Neutrophil (primary cell): ENCODE data around the gene ZNF615.
"Not testable (repeated sequence)": the region's sequence is repeated elsewhere in the genome, so short reads cannot be mapped to it uniquely, and the experiment has no call there.

Experiments
- H3K27ac ChIP-seq: fragments of 200-600 bp; sonication (generic); 2 replicates; pipeline ENCODE4 v1.5.1; 2016; ENCODE audit warnings: mild to moderate bottlenecking, moderate library complexity
- H3K27me3 ChIP-seq: fragments of 200-600 bp; sonication (generic); 2 replicates; pipeline ENCODE4 v1.6.0; 2016; ENCODE audit warnings: mild to moderate bottlenecking
- H3K36me3 ChIP-seq: fragments of 200-600 bp; sonication (generic); 2 replicates; pipeline ENCODE4 v1.5.1; 2017
- H3K4me1 ChIP-seq, 2 experiments: fragments of 200-600 bp in 1 of 2; sonication (generic) in 1 of 2; 1 replicate in 1 of 2; 2 replicates in 1 of 2; pipeline versions ENCODE4 v1.5.1 to v1.6.1; 2013 to 2016; ENCODE audit warnings: low read depth in 1 of 2, low read length in 1 of 2, mild to moderate bottlenecking in 1 of 2, moderate library complexity in 1 of 2; ENCODE audit not compliant: control insufficient read depth in 1 of 2, insufficient read depth in 1 of 2
- H3K4me3 ChIP-seq, 2 experiments: fragments of 200-600 bp in 1 of 2; sonication (generic) in 1 of 2; 1 replicate in 1 of 2; 2 replicates in 1 of 2; pipeline ENCODE4 v1.5.1; 2013 to 2016; ENCODE audit warnings: low read depth in 1 of 2, low read length in 1 of 2, mild to moderate bottlenecking in 1 of 2, moderate library complexity in 1 of 2
- H3K9me3 ChIP-seq: fragments of 200-600 bp; sonication (generic); 2 replicates; pipeline ENCODE4 v1.5.1; 2016
- CTCF ChIP-seq: fragments of 200-600 bp; sonication (generic); IDR thresholded peaks from 2 replicates; pipeline ENCODE4 v1.5.1; 2016; ENCODE audit warnings: antibody characterized with exemption

The ZNF615 gene

DNA sequence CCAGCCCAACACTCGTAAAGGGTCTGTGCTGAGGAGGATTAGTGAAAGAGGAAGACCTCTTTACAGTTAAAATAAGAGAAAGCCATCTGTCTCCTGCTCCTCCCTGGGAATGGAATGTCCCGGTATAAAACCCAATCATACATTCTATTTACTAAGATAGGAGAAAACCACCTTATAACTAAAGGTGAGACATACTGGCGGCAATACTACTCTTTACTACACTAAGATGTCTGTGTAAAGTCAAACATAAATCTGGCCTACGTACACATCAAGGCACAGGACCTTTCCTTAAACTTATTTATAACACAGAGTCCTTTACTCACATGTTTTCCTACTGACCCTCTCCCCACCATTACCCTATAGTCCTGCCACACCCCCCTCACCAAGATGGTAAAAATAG lies 24.6 kb downstream of the ZNF615 start:
- H3K36me3 ChIP-seq: no peaks in the 10 kb centered on the region
- peaks cover 38 to 40% of the 10 kb centered on the region in 2 experiments for H3K4me1 ChIP-seq
- H3K9me3 ChIP-seq: peaks cover 12% of the 10 kb centered on the region
- no peak overlapping the region for H3K27ac ChIP-seq
- no peak for TF ChIP-seq CTCF
- H3K4me3 ChIP-seq: no peak overlapping the region
- H3K27me3 ChIP-seq: no peaks in the 10 kb centered on the region

DNA sequence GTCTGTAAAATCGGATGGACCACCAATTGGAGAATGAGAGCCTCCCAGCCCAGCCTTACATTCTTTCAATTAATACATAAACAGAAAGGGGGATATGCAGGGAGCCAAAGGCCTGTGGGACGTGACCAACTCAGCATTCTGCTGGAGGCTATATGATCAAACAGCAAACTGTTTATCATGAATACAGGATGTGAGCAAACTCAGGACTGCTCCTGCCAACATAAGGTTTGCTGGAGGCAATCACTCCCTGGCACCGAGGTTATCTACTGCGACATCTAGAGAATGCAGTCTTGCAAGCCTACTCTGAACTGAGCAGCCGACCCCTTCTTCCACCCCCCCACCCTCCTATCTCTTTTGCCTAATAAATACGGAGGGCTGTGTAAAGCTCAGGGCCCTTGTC lies 27.1 kb downstream of the ZNF615 start:
- not testable (repeated sequence) for H3K9me3 ChIP-seq, H3K4me3 ChIP-seq, H3K27me3 ChIP-seq, H3K36me3 ChIP-seq
- peak overlapping the region; percentile 59 for H3K27ac ChIP-seq
- H3K4me1 ChIP-seq: peaks cover 30 to 32% of the 10 kb centered on the region in 2 experiments

- peaks cover 8% of the 10 kb centered on the region for H3K9me3 ChIP-seq
- no peaks in the 10 kb centered on the region for H3K27me3 ChIP-seq
- peaks cover 23 to 25% of the 10 kb centered on the region in 2 experiments for H3K4me1 ChIP-seq
- no peaks in the 10 kb centered on the region for H3K36me3 ChIP-seq
- H3K27ac ChIP-seq: peak overlapping the region; percentile 59
- no peak overlapping the region for H3K4me3 ChIP-seq
- no peak for TF ChIP-seq CTCF
These were observed 27.8 kb downstream of the ZNF615 start for GRCh38 chr19:51980116-51980736.

- Histone ChIP-seq H3K4me3 (no peak overlapping the region), H3K4me1 (peaks cover 21 to 22% of the 10 kb centered on the region in 2 experiments), H3K9me3 (peaks cover 21% of the 10 kb centered on the region), H3K27ac (no peak overlapping the region), H3K36me3 (peaks cover 7% of the 10 kb centered on the region), H3K27me3 (no peaks in the 10 kb centered on the region)
- no peak for TF ChIP-seq CTCF
These were observed 29.1 kb downstream of the ZNF615 start for GRCh38 chr19:51978882-51979281.

DNA sequence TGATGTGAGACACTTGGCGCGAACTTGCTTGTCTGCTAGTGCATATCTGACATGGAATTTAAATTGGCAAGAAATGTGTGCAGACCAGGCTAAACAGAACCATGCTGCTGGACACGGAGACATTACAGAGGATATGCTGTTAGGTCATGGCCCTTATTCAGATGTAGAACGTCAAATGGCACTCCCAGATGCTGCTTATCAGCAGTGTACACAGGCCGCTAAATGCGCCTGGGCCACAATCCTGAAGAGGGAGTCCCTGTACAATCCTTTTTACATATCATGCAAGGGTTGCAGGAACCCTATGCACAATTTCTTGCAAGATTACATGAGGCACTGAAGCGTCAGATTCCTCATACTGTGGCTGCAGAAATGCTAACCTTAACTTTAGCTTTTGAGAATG lies 30.7 kb downstream of the ZNF615 start:
- Histone ChIP-seq H3K9me3 (peaks cover 36% of the 10 kb centered on the region), H3K4me3 (no peak overlapping the region), H3K27me3 (no peaks in the 10 kb centered on the region), H3K4me1 (peaks cover 21 to 22% of the 10 kb centered on the region in 2 experiments), H3K36me3 (peaks cover 23% of the 10 kb centered on the region), H3K27ac (no peak overlapping the region)
- no peak for TF ChIP-seq CTCF

GRCh38 chr19:51976852-51977251 lies 31.2 kb downstream of the ZNF615 start:
- Histone ChIP-seq H3K9me3 (peaks cover 40% of the 10 kb centered on the region), H3K4me1 (peaks cover 21 to 22% of the 10 kb centered on the region in 2 experiments), H3K4me3 (no peak overlapping the region), H3K27ac (no peak overlapping the region), H3K27me3 (no peaks in the 10 kb centered on the region), H3K36me3 (peaks cover 26% of the 10 kb centered on the region)
- no peak for TF ChIP-seq CTCF

GRCh38 chr19:51975787-51976186 lies 32.2 kb downstream of the ZNF615 start:
- peaks cover 16 to 22% of the 10 kb centered on the region in 2 experiments for H3K4me1 ChIP-seq
- H3K9me3 ChIP-seq: peaks cover 47% of the 10 kb centered on the region
- H3K27ac ChIP-seq, H3K27me3 ChIP-seq, H3K4me3 ChIP-seq: not testable (repeated sequence)
- peaks cover 37% of the 10 kb centered on the region for H3K36me3 ChIP-seq
